GM18498 (cell line): ENCODE results near the gene FOXN3.
"Not testable (repeated sequence)": the region's sequence is repeated elsewhere in the genome, so short reads cannot be mapped to it uniquely, and the experiment has no call there.

ENCODE experiments used
- ATAC-seq: cut with Tn5 transposase; IDR thresholded peaks from one replicate; pipeline ENCODE4 v1.9.1; 2021; ENCODE audit warnings: mild to moderate bottlenecking, moderate library complexity; ENCODE audit not compliant: unreplicated experiment

The FOXN3 gene

GRCh38 chr14:89179891-89180404 is 237.1 kb downstream of the FOXN3 start:
- no peak for ATAC-seq

DNA sequence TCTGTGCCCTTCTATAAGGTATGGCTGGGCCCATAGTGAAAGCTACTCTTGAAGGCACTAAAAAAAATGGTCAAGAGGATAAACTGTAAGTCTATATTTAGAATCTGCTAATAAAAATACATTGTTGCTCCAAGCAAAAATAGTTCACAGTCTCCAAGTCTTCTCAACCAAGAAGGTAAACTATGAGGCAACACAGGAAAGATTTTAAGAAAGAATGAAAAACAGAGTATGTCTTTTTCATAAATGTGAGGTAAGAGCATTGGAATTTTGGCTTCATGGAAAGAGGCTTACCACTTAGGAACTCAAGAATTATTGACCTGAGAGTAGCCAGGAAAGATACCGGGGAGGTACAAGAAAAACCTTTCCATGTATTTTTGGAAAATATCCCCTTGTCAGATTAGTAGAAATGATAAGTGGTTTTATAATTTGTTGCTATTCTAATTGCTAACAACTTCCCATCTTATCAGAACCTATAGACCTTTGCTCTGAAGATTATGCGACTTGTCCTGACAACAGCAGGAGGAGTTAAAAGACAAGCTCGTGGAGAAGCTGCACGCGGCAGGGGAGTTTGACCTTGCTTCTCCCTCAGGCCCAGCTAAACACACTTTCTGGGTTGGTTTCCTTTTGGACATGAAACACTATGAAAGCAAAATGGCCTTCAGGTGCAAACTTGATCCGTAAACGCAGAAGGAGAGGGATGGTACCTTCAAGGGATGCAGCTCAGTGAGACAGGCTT is 238.1 kb downstream of the FOXN3 start:
- no peak for ATAC-seq

DNA sequence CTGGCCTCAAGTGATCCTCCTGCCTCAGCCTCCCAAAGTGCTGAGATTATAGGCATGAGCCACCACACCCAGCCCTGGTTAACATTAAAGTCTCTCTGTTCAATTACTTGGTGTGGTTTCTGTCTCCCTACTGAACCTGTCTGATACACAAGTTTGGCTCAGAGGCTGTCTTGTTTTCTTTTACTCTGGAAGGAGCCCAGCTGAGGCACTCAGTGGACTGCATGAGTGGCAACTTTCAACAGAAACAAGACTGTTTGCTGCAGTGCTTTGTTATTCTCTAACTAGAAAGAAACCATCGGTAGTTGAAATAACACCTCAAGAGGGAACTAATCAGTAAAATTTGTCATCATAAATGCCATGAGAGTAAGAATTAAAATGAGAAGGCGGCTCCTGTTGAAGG is 238.7 kb downstream of the FOXN3 start:
- ATAC-seq = no peak

DNA sequence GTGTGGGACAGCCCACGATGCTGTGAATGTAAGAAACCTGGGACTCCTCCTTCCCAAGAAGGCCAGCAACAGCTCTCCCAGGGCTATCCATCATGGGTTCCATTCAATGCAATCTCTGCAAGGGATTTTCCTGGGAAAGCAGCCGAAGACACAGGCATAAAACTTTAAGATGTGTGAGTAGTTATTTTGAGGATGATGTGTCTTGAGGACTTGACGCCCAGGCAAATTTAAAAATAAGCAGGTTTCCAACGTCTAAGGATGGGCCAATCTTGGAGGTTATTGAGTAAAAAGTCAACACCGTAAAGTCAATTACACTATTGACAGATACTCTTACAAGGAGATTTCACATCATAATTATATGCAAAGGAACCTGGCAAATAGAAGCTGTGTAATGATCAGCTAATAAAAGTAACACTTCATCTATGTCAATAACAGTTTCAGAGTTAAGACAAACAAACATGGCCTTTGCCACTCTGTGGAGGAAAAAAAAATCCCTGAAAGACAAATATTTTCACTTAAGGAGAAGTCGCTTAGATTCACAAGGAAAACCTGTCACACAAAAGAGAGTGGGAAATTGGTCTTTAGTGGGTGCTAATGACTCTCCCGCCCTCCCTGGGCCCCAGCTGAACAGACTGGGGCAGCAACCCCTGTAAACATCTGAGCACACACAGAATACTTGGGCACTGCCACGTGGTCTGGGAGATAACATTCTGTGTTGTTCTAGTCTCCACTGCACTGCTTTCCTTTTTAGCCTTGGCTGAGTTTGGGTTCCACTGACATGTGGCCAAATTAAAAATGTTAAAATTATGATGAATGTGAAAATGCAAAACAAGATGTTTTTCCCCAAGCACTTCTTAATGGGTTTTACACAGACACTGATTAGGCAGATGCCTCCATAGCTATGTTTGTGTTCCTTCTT is 240.9 kb downstream of the FOXN3 start:
- no peak for ATAC-seq

DNA sequence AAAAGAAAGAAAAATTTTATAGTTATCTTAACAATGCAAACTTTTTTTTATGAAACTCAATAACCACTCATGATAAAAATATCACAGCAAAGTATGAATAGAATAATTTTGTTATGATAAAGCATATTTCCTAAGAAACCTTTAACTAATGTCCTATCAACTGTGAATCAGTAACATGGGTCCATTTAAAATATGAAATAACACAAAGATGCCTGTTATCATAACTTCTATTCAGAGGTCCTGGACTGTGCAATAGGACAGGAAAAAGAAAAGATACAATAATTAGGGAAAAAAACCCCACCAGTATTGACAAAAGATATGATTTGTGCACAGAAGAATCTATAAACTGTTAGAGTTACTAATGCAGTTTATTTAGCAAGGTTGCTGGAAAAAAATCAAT is 245.4 kb downstream of the FOXN3 start:
- ATAC-seq = no peak

- no peak for ATAC-seq
Observed at GRCh38 chr14:89171168-89171567, 245.9 kb downstream of the FOXN3 start.

- ATAC-seq = no peak
Observed at GRCh38 chr14:89167705-89168104, 249.3 kb downstream of the FOXN3 start.

GRCh38 chr14:89166633-89167032 is 250.4 kb downstream of the FOXN3 start:
- ATAC-seq = no peak

DNA sequence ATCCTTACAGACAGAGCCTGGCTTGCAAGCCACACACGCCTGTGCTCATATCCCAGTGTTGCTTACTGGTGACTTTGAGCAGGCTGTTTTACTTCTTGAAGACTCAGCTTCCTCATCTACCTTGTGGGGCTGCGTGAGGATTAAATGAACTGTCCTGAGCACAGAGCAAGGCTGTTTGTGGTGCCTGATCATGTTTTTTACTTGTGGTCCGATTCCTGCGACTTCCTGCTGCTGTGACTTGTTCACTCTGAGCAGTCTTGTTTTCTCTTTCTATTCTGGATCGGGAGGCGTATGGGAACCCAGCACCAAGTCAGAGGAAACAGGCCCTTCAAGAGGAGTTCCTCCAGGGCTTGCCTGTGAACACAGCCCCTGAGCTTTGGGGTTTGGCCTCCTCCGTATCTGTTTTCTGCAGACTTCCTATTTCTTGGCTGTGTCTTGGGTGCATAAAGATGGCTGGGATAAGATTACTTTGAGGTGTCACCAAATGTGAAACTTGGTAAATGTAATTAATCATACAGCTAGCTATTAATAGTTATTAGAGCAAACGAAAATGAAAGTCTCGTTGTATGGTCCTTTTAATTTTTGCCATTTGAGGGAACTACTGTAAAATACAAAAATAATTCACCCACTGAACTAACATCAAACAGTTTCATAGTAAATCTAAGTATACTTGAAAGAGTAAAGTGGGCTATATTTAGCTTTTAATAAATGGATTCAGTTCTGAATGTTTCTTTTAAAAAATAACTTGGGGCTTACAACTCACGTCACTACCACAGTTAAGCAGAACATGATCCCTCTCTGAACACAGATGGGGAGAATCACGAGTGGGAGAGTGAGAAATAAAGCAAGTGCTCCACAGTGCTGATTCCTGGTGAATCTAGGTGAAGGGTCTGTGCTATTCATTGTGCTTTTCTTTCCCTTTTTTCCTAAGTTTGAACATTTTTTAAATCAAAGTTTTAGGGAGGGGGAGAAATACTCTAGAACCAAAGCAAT is 251.5 kb downstream of the FOXN3 start:
- ATAC-seq = peak; percentile 76

DNA sequence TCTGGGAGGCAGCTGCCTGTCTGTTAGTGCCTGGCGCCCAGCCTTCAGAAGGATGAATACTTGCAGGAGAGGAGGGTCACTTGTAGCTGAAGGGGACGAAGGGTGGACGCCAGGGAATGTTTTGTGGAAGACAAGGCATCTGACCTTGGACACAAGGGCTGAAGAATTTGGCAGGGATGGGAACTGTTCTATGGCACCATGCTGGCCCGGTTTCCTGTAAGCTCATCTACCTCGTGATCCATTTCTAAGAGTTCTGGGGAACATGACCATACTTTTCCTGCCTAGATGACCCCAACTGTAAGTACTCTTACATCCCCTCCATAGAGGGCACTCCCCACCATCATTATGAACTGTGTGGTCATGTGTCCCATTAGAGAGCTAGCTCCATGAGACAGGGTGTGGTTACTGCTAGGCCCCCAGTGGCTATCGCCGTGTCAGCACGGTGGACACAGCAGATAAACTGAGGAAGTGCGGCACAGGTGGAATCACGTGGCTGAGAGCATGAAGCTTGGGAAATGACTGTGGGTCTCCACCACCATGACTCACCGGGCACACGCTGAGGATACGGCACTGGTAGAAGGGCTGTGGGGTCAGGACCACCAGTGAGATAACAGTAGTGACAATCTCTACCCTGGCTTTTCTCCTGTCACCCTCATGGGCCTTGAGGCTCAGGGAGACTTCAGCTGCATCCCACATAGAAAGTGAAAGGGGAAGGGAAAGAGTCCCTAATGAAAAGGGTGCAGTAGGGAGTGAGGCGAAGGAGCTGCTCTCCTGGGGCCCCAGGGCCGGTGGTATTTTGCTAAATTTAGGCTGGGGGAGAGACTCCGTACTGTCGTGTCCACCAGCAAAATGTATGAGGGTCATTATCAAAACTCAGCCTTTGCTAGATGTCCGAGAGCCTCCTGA is 252.6 kb downstream of the FOXN3 start:
- peak; percentile 24 for ATAC-seq

DNA sequence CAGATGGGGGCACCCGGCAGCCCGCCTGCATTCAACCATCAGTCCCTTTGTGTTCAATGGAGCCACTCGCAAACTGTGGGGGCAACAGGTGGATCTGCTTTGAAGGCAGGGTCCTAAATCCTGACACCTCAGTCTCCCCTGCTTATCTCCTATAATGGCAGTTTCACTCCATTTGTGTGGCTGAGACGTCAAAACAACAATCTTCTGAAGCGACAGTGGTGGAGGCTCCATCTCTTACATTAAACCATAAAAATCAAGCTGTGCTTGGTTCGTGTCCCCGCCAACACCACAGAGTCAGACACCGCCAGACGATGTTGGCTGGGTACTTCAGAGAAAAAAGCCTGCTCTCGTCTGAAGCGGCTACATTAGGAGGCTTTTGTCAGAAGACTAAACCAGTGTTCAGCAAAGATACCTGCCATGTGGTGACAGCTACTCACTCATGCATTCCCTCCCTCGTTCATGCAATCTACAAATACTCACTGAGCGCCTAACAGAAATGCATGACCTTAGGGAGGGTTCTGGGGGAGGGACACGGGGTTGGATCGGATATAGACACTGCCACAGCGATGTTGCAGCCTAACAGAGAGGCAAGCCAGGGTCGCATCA is 253.9 kb downstream of the FOXN3 start:
- no peak for ATAC-seq

GRCh38 chr14:89162586-89162985 is 254.4 kb downstream of the FOXN3 start:
- ATAC-seq = no peak

DNA sequence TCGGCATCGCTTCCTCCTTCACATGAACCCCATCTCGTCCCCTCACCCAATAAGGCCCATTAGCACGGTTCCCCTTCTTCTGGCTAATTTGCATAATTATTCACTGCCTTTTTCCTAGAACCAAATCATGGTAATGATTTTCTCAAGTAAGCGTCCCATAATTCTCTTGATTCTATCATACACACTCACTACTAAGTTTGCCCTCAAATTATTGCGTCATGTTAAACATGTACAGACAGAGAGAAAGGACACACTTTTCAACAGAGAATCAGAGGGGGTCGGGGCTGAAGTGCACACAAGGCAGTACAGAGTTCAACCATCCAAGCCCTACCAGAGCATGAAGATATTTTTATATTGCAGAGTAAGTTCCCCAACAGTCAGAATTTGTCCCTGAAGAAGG is 256.6 kb downstream of the FOXN3 start:
- ATAC-seq = no peak

GRCh38 chr14:89158701-89159100 is 258.3 kb downstream of the FOXN3 start:
- no peak for ATAC-seq

DNA sequence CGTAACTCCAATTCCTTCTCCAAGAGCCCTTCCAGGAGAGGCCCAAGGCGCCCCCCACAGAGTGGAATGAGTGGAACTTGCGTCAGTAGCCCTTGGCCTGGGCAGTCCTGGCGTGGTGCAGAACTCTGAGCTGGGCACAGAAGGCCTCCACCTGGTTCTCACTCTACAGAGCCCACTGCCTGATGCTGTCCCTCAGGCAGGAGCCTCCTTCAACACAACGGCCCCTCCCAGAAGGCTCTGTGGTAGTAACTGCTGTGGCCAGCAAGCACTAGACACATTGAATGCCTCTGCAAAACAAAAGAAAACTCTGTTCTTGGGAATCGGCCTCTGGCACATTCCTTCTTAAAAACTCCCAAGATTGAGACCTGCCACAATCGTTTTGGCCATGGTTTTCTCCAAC is 258.9 kb downstream of the FOXN3 start:
- not testable (repeated sequence) for ATAC-seq

GRCh38 chr14:89155491-89155890 is 261.5 kb downstream of the FOXN3 start:
- no peak for ATAC-seq

DNA sequence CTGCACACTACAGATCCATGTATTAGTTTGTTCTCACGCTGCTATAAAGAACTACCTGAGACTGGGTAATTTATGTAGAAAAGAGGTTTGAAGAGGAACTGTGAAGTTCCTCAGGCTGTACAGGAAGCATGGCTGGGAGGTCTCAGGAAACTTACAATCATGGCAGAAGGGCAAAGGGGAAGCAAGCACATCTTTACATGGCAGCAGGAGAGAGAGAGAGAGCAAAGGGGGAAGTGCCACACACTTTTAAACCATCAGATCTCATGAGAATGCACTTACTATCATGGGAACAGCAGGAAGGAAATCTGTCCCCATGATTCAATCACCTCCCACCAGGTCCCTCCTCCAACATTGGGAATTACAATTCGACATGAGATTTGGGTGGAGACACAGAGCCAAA is 265.3 kb downstream of the FOXN3 start:
- ATAC-seq = not testable (repeated sequence)

DNA sequence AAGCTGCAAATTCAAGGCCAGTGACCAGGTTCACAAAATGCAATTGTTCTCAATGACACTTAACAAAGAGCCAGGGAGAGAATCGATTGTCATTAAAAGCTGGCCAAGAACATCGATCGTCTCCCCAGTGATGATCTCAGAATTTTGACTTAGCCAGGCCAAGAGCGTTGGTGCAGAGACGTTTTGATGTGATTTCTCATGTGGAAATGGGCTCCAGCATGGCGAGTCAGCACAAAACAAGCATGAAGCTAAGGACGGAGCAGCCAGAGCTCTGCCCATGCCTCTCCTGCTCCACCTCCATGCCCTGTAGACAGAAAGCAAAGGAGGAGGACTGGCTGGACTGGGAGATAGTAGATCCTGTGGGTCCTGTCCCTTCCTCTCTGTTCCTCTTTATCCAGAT is 270.8 kb downstream of the FOXN3 start:
- ATAC-seq = no peak

GRCh38 chr14:89144642-89145041 is 272.4 kb downstream of the FOXN3 start:
- ATAC-seq = no peak
